ENCODE data around the gene PPM1K. TPM values are rescaled to one million over a fixed set of nuclear protein-coding genes. Genes with fewer than 3 reads are reported as not detected.

PPM1K gene
- total and polyA plus RNA-seq, 9 of the 15 experiments (the other 6 are each of a cell fraction or from before 2014, with no cell fraction given) = 8.2 to 18.0 (median 10.5) TPM

GRCh38 chr4:88286897-88287296 lies 2.5 kb upstream of the PPM1K start:
- no peak overlapping the region for H3K4me2 ChIP-seq (ENCODE audit: insufficient read depth, low read length)
- ChIA-PET POLR2A (no interaction called here), CTCF (ENCODE audit: low intra/inter-chr PET ratio) (no interaction called here)
- H3K79me2 ChIP-seq (ENCODE audit: control insufficient read depth, insufficient read depth, low read length) = peaks cover 18% of the 10 kb centered on the region; the same call in 2 of the 3 replicates
- intact Hi-C loops (cut with micrococcal nuclease) = no loop called here
- FAIRE-seq = no peak
- H3K36me3 ChIP-seq (ENCODE audit: control insufficient read depth, insufficient read depth, low read length) = no peaks in the 10 kb centered on the region
- H3K4me1 ChIP-seq (replicated peaks in 1 of 2; ENCODE audit: control insufficient read depth in 2 of 2, insufficient read depth in 2 of 2, low read length in 2 of 2) = peaks cover 5 to 13% of the 10 kb centered on the region in 2 experiments; a peak in 3 of 5 replicates
- TF ChIP-seq TEAD2 (tag; IDR thresholded peaks at IDR 0.05) = no peak
- TF ChIP-seq MAFG (tag; conservative IDR thresholded peaks at IDR 0.05) = peak; percentile 65
- no peak for TF ChIP-seq ZNF318 (IDR thresholded peaks at IDR 0.05; ENCODE audit: borderline replicate concordance in 1 of 2, low read depth in 1 of 2)
- TF ChIP-seq RBBP5 (IDR thresholded peaks at IDR 0.05; ENCODE audit: borderline replicate concordance, insufficient read depth, low read length, poor library complexity, severe bottlenecking) = no peak
- TF ChIP-seq ZBTB9 (CRISPR knock-in tag; IDR thresholded peaks at IDR 0.05) = no peak
- peak; percentile 64 for TF ChIP-seq TFE3 (CRISPR knock-in tag; IDR thresholded peaks at IDR 0.05)
- no peak for TF ChIP-seq ZNF589 (CRISPR knock-in tag; IDR thresholded peaks at IDR 0.05; ENCODE audit: low read depth)
- H2AFZ ChIP-seq (ENCODE audit: low read depth, low read length) = no peak overlapping the region
- H3K27ac ChIP-seq (ENCODE audit: extremely low read depth, low read depth, low read length) = no peak overlapping the region
- no peak overlapping the region for H3K4me3 ChIP-seq
- no peak for DNase-seq (ENCODE audit: extremely low read depth in 1 of 4, low spot score in 3 of 4)
- no peak for ATAC-seq
- no peaks in the 10 kb centered on the region for H3K9me1 ChIP-seq (ENCODE audit: control insufficient read depth, insufficient read depth, low read length)
- in situ Hi-C loops (cut with MboI) = no loop called here
- no peak overlapping the region for H3K9ac ChIP-seq (ENCODE audit: insufficient read depth in 1 of 2, low read depth in 2 of 2, low read length in 2 of 2)
- H4K20me1 ChIP-seq (replicated peaks; ENCODE audit: control insufficient read depth, insufficient read depth, low read length) = no peaks in the 10 kb centered on the region
- H3K9me3 ChIP-seq (replicated peaks; ENCODE audit: control insufficient read depth, insufficient read depth, low read depth, low read length) = no peaks in the 10 kb centered on the region
- peaks cover 0 to 2% of the 10 kb centered on the region in 2 experiments; a peak in 1 of 5 replicates for H3K27me3 ChIP-seq (ENCODE audit: control insufficient read depth in 2 of 2, insufficient read depth in 2 of 2, low read length in 2 of 2)
- BruUV-seq (replicated peaks) = no TSS peak
